ENCODE data around the gene EZH1.

Gene EZH1

DNA sequence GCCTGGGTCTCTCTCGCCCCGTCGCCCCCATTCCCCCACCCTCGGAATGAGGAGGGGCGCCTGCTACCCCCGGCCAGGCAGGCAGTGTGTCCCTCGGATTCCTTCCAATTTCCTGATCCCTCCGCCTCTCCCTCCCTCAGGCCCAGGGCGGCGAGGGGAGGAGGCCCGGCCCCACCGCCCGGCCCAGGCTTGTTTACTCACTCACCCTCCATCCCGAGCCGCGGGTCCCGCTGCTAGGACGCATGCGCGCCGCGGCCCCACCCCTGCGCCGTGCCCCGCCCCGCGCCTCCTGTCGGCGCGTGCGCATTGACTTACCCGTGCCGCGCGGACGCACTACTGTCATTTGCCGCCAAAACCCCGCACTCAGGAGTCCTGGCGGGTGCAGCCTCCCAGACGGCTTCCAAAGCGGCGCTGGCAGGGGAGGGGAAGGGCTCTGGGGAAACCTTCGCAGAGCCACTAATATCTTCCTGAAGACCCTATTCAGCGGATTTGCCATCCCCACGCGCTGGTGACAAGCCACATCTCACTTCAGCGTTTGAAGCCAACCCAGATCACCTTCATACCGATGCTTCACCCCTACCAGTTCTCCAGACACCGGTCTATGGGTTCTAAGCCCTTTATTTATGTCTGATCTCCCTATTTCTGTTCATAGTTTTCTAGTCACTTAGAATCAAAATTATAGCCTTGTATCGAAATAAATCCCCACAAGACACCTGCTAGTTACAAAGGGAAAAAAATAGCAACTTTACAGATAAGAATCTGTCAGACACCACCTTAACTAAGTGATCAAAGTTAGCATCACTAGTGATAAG, at the start of gene EZH1:
EZH1 (minus strand) TSS at position 235 of the 812 bp plus-strand sequence. CDS start 16,099 bp downstream, outside the sequence.
- peaks cover 20% of the 10 kb centered on the region for H3K79me2 ChIP-seq (ENCODE audit: insufficient read depth, low read length)
- no peaks in the 10 kb centered on the region for H3K9me2 ChIP-seq (ENCODE audit: low read depth, low read length)
- no peaks in the 10 kb centered on the region for H4K20me1 ChIP-seq (ENCODE audit: insufficient read depth, low read length)
- H3F3A ChIP-seq (ENCODE audit: insufficient read depth, low read length): no peaks in the 10 kb centered on the region
- 0 out of 2 replicates have a peak within 1 kb of the TSS, but pooled peaks have one; percentile 29 for H2AFZ ChIP-seq (ENCODE audit: low read length)
- H3K27ac ChIP-seq (ENCODE audit: low read depth, low read length, poor library complexity, severe bottlenecking): peak within 1 kb of the TSS; percentile 26
- H3K4me1 ChIP-seq (ENCODE audit: insufficient read depth, low read length, severe bottlenecking): peaks cover 24% of the 10 kb centered on the region
- H3K27me3 ChIP-seq (ENCODE audit: insufficient read depth, low read length): no peaks in the 10 kb centered on the region
- H3K9ac ChIP-seq (ENCODE audit: low read length): peak within 1 kb of the TSS; percentile 68
- peak within 1 kb of the TSS; percentile 93 for H3K4me2 ChIP-seq (ENCODE audit: low read length)
- H3K36me3 ChIP-seq (ENCODE audit: insufficient read depth, low read length): peaks cover 8% of the 10 kb centered on the region; the same call in 1 of the 2 replicates
- H3K9me3 ChIP-seq (ENCODE audit: low read length): no peaks in the 10 kb centered on the region
- TF ChIP-seq, protein P1, sequence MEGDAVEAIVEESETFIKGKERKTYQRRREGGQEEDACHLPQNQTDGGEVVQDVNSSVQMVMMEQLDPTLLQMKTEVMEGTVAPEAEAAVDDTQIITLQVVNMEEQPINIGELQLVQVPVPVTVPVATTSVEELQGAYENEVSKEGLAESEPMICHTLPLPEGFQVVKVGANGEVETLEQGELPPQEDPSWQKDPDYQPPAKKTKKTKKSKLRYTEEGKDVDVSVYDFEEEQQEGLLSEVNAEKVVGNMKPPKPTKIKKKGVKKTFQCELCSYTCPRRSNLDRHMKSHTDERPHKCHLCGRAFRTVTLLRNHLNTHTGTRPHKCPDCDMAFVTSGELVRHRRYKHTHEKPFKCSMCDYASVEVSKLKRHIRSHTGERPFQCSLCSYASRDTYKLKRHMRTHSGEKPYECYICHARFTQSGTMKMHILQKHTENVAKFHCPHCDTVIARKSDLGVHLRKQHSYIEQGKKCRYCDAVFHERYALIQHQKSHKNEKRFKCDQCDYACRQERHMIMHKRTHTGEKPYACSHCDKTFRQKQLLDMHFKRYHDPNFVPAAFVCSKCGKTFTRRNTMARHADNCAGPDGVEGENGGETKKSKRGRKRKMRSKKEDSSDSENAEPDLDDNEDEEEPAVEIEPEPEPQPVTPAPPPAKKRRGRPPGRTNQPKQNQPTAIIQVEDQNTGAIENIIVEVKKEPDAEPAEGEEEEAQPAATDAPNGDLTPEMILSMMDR (IDR thresholded peaks at IDR 0.05; ENCODE audit: low read length): no peak
- no peak for TF ChIP-seq EZH2 (IDR thresholded peaks at IDR 0.05; ENCODE audit: borderline replicate concordance, low read length)
- H3K4me3 ChIP-seq (ENCODE audit: low read depth, low read length, poor library complexity, severe bottlenecking): peak within 1 kb of the TSS; percentile 66

DNA sequence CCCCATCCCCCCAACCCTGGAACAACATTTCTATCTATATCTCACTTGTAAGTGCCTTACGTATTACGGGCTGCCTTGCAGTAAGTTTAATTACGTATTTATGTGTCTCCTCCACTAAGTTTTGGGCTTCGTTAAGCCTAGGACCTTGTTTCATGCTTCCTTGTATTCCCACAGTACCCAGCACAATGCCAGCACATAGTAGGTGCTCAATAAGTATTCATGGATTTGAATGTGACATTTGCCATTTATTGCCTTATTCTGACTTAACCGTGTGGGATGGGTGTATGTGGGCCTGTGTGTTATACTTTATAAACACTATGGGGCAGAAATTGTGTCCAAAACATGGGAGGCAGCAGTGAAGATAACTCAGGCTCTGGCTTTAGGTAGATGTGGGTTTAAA, 47.7 kb upstream of the EZH1 start:
- Histone ChIP-seq H4K20me1 (ENCODE audit: insufficient read depth, low read length) (no peaks in the 10 kb centered on the region), H3K79me2 (ENCODE audit: insufficient read depth, low read length) (no peaks in the 10 kb centered on the region), H3K9me3 (ENCODE audit: low read length) (no peaks in the 10 kb centered on the region), H3K4me3 (ENCODE audit: low read depth, low read length, poor library complexity, severe bottlenecking) (no peak overlapping the region), H3F3A (ENCODE audit: insufficient read depth, low read length) (no peaks in the 10 kb centered on the region), H3K4me2 (ENCODE audit: low read length) (no peak overlapping the region), H3K9me2 (ENCODE audit: low read depth, low read length) (no peaks in the 10 kb centered on the region), H3K4me1 (ENCODE audit: insufficient read depth, low read length, severe bottlenecking) (peaks cover 3% of the 10 kb centered on the region), H3K27me3 (ENCODE audit: insufficient read depth, low read length) (no peaks in the 10 kb centered on the region; the same call in 1 of the 2 replicates), H2AFZ (ENCODE audit: low read length) (no peak overlapping the region), H3K36me3 (ENCODE audit: insufficient read depth, low read length) (no peaks in the 10 kb centered on the region), H3K9ac (ENCODE audit: low read length) (no peak overlapping the region), H3K27ac (ENCODE audit: low read depth, low read length, poor library complexity, severe bottlenecking) (no peak overlapping the region)
- TF ChIP-seq, protein P1 (IDR thresholded peaks at IDR 0.05; ENCODE audit: low read length): no peak
- no peak for TF ChIP-seq EZH2 (IDR thresholded peaks at IDR 0.05; ENCODE audit: borderline replicate concordance, low read length)

DNA sequence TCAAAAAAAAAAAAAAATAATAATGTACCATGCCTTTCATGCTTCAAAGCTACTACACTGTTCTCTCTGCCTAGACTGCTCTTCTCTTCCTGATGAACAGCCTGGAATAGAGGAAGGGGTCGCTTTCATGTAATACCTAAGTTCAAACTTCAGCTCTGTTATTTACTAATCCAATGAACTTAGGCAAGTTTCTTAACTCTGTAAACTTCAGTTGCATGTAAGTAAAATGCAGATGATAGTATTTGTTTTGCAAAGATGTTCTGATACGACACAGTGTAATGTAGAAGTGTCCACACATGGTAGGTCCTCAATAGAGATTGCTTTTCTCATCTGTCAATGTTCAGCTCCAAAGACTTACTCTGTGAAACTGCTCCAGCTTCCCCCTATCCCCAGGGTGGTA, 47.1 kb upstream of the EZH1 start:
- no peaks in the 10 kb centered on the region for H3K9me3 ChIP-seq (ENCODE audit: low read length)
- H4K20me1 ChIP-seq (ENCODE audit: insufficient read depth, low read length): no peaks in the 10 kb centered on the region
- H3K9me2 ChIP-seq (ENCODE audit: low read depth, low read length): no peaks in the 10 kb centered on the region
- no peak overlapping the region for H3K9ac ChIP-seq (ENCODE audit: low read length)
- no peaks in the 10 kb centered on the region for H3F3A ChIP-seq (ENCODE audit: insufficient read depth, low read length)
- H3K27me3 ChIP-seq (ENCODE audit: insufficient read depth, low read length): no peaks in the 10 kb centered on the region; the same call in 1 of the 2 replicates
- no peak for TF ChIP-seq EZH2 (IDR thresholded peaks at IDR 0.05; ENCODE audit: borderline replicate concordance, low read length)
- TF ChIP-seq, protein P1 (IDR thresholded peaks at IDR 0.05; ENCODE audit: low read length): no peak
- H3K27ac ChIP-seq (ENCODE audit: low read depth, low read length, poor library complexity, severe bottlenecking): no peak overlapping the region
- H2AFZ ChIP-seq (ENCODE audit: low read length): no peak overlapping the region
- no peaks in the 10 kb centered on the region for H3K4me1 ChIP-seq (ENCODE audit: insufficient read depth, low read length, severe bottlenecking)
- no peaks in the 10 kb centered on the region for H3K36me3 ChIP-seq (ENCODE audit: insufficient read depth, low read length)
- no peak overlapping the region for H3K4me2 ChIP-seq (ENCODE audit: low read length)
- no peak overlapping the region for H3K4me3 ChIP-seq (ENCODE audit: low read depth, low read length, poor library complexity, severe bottlenecking)
- no peaks in the 10 kb centered on the region for H3K79me2 ChIP-seq (ENCODE audit: insufficient read depth, low read length)

Measured in OCI-LY1 (cell line).